Endodermal cell (in vitro differentiated cells): ENCODE measurements around the gene CCDC185. TPM values are rescaled to one million over a fixed set of nuclear protein-coding genes. Genes with fewer than 3 reads are reported as not detected.
A peak's percentile ranks its signal among the peaks of the same experiment; 100 is the strongest.

ENCODE experiments used
- DNase-seq: peaks from one replicate; pipeline ENCODE4 v3.0.0-alpha.2; 2017
- H3K27ac ChIP-seq: 2 replicates; pipeline ENCODE4 v1.5.1; 2013; ENCODE audit warnings: mild to moderate bottlenecking, low read depth, low read length, moderate library complexity
- H3K27me3 ChIP-seq: 2 replicates; pipeline ENCODE4 v1.6.1; 2013; ENCODE audit warnings: mild to moderate bottlenecking, low read length, moderate library complexity; ENCODE audit not compliant: insufficient read depth, control insufficient read depth, poor library complexity, severe bottlenecking
- H3K36me3 ChIP-seq: 2 replicates; pipeline ENCODE4 v1.7.0; 2013; ENCODE audit warnings: mild to moderate bottlenecking, low read length, moderate library complexity; ENCODE audit not compliant: control insufficient read depth, insufficient read depth
- H3K4me1 ChIP-seq: one replicate; pipeline ENCODE4 v1.7.0; 2013; ENCODE audit warnings: low read length; ENCODE audit not compliant: control insufficient read depth, insufficient read depth
- H3K4me3 ChIP-seq: 2 replicates; pipeline ENCODE4 v1.5.1; 2013; ENCODE audit warnings: mild to moderate bottlenecking, low read length, moderate library complexity
- H3K9ac ChIP-seq: 2 replicates; pipeline ENCODE4 v1.6.1; 2013; ENCODE audit warnings: mild to moderate bottlenecking, low read length, moderate library complexity; ENCODE audit not compliant: poor library complexity, severe bottlenecking; ENCODE audit errors: extremely low read depth
- H3K9me3 ChIP-seq: 2 replicates; pipeline ENCODE4 v1.6.1; 2013; ENCODE audit warnings: mild to moderate bottlenecking, low read length, moderate library complexity; ENCODE audit not compliant: control insufficient read depth
- H3K27ac Mint-ChIP-seq: 2 replicates; pipeline ENCODE4 v1.8.0; 2020; ENCODE audit warnings: mixed read lengths
- H3K27me3 Mint-ChIP-seq: 2 replicates; pipeline ENCODE4 v1.8.0; 2021; ENCODE audit warnings: mild to moderate bottlenecking, mixed read lengths; ENCODE audit not compliant: insufficient read depth
- H3K36me3 Mint-ChIP-seq: 2 replicates; pipeline ENCODE4 v1.8.0; 2020; ENCODE audit warnings: low read depth, mixed read lengths
- H3K4me1 Mint-ChIP-seq: 2 replicates; pipeline ENCODE4 v1.8.0; 2020; ENCODE audit warnings: mixed read lengths
- H3K4me3 Mint-ChIP-seq: 2 replicates; pipeline ENCODE4 v1.8.0; 2020; ENCODE audit warnings: mild to moderate bottlenecking, moderate library complexity, mixed read lengths
- H3K9me3 Mint-ChIP-seq: 2 replicates; pipeline ENCODE4 v1.8.0; 2020; ENCODE audit warnings: mild to moderate bottlenecking, mixed read lengths
- WGBS, 2 experiments: methylation state at CpG; one replicate each; pipeline versions ENCODE4 v1.1.5 to v1.1.7; 2013; ENCODE audit warnings: missing lambda C conversion rate in 2 of 2, mixed read lengths in 1 of 2; ENCODE audit not compliant: insufficient coverage in 1 of 2, insufficient read length in 1 of 2; 5-methylcytosine and 5-hydroxymethylcytosine counted together
- total RNA-seq, 2 donors: library from RNA; stranded (reverse); fragmentation: NEBNext Ultra II Directional in 1 of 2; extraction: Animal tissue kit (Norgen Biotek cat#: 25700) in 1 of 2; gene quantifications; 2 replicates in 1 of 2; 3 replicates in 1 of 2; pipeline ENCODE4 v1.2.1, GENCODE V29; 2021
- TF ChIP-seq, protein P1 (sequence below): fragments of 200-600 bp; sonication (generic); conservative IDR thresholded peaks from 2 replicates; pipeline ENCODE4 v1.5.0; 2021; ENCODE audit warnings: antibody characterized with exemption, mild to moderate bottlenecking

Gene CCDC185
- total RNA-seq, 2 donors from 2014 or later = not detected

- H3K9ac ChIP-seq = no peak overlapping the region
- TF ChIP-seq, protein P1, sequence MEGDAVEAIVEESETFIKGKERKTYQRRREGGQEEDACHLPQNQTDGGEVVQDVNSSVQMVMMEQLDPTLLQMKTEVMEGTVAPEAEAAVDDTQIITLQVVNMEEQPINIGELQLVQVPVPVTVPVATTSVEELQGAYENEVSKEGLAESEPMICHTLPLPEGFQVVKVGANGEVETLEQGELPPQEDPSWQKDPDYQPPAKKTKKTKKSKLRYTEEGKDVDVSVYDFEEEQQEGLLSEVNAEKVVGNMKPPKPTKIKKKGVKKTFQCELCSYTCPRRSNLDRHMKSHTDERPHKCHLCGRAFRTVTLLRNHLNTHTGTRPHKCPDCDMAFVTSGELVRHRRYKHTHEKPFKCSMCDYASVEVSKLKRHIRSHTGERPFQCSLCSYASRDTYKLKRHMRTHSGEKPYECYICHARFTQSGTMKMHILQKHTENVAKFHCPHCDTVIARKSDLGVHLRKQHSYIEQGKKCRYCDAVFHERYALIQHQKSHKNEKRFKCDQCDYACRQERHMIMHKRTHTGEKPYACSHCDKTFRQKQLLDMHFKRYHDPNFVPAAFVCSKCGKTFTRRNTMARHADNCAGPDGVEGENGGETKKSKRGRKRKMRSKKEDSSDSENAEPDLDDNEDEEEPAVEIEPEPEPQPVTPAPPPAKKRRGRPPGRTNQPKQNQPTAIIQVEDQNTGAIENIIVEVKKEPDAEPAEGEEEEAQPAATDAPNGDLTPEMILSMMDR = peak; percentile 56
- no peak overlapping the region for H3K27ac ChIP-seq
- Mint-ChIP-seq H3K27ac (no peak overlapping the region), H3K27me3 (peaks cover 58% of the 10 kb centered on the region), H3K36me3 (no peaks in the 10 kb centered on the region), H3K4me3 (no peak overlapping the region), H3K4me1 (peaks cover 25% of the 10 kb centered on the region), H3K9me3 (no peaks in the 10 kb centered on the region)
- 52 to 70% methylated on average over 2 to 3 of the region's 3 CpGs for WGBS, 2 experiments
- peak; percentile 62 for DNase-seq
- no peak overlapping the region for H3K4me3 ChIP-seq
- H3K36me3 ChIP-seq = no peaks in the 10 kb centered on the region
- H3K9me3 ChIP-seq = no peaks in the 10 kb centered on the region
- H3K27me3 ChIP-seq = peaks cover 51% of the 10 kb centered on the region
- peaks cover 3% of the 10 kb centered on the region for H3K4me1 ChIP-seq
Measured at GRCh38 chr1:223358826-223359225, 34.4 kb upstream of the CCDC185 start.

GRCh38 chr1:223363057-223363855, 30.0 kb upstream of the CCDC185 start:
- H3K27me3 ChIP-seq = peaks cover 60% of the 10 kb centered on the region
- Mint-ChIP-seq H3K4me3 (peak overlapping the region; percentile 71), H3K9me3 (peaks cover 2% of the 10 kb centered on the region), H3K27me3 (peaks cover 78% of the 10 kb centered on the region), H3K4me1 (peaks cover 17% of the 10 kb centered on the region), H3K36me3 (no peaks in the 10 kb centered on the region), H3K27ac (no peak overlapping the region)
- TF ChIP-seq, protein P1 = no peak
- H3K36me3 ChIP-seq = no peaks in the 10 kb centered on the region
- WGBS, 2 experiments = 0 to 1% methylated on average over 12 to 44 of the region's 44 CpGs
- H3K4me1 ChIP-seq = no peaks in the 10 kb centered on the region
- peak; percentile 80 for DNase-seq
- peak overlapping the region; percentile 30 for H3K9ac ChIP-seq
- H3K27ac ChIP-seq = no peak overlapping the region
- no peaks in the 10 kb centered on the region for H3K9me3 ChIP-seq
- H3K4me3 ChIP-seq = peak overlapping the region; percentile 89

DNA sequence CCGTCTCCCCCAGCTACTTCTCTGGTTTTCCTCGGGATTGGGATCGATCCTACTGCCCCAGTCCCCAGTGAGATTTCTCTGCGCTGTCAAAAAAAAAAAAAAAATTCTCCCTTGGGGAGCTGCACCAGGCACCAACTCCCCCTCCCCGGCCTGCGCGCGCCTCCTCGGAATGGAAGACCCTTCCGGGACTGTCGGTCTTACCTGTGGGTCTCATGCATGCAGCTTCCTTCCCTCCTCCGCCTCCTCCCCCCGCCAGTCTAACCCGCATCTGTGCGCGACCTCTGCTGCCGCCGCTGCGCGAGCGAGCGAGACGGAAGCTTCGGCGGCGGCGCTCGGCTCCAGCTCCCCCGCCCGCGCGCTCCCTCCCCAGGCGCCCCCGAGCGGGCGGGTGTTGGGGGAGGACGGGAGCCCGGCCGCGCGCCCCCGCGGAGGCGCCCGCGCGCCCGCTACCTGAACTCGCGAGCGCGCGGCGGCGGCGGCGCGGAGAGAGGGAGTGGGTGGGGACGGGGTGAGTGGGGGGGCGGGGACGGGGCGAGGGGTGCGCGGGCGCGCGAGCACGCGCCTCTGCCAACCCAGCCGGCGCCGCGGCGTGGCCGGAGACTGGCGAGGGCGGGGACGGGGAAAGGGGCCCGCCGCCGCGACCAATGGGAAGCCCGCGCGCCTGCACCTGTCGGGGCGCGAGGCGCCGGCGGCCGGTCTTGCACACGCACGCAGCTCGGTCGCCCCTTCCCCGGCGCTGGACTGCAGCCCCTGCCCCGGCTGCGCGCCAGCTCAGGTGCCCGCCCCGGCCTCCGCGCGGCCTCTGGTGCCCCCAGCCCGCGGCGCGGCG, 29.1 kb upstream of the CCDC185 start, which contains the start of gene SUSD4:
Gene SUSD4 (minus strand): TSS at position 321 of the 829 bp plus-strand sequence. CDS start 751 bp downstream, outside the sequence.
- peak within 1 kb of the TSS; percentile 30 for H3K9ac ChIP-seq
- Mint-ChIP-seq H3K36me3 (no peaks in the 10 kb centered on the region), H3K4me3 (peak within 1 kb of the TSS; percentile 71), H3K27ac (no peak within 1 kb of the TSS), H3K4me1 (peaks cover 17% of the 10 kb centered on the region), H3K9me3 (peaks cover 2% of the 10 kb centered on the region), H3K27me3 (peaks cover 79% of the 10 kb centered on the region)
- H3K4me1 ChIP-seq = no peaks in the 10 kb centered on the region
- TF ChIP-seq, protein P1 = no peak
- H3K9me3 ChIP-seq = no peaks in the 10 kb centered on the region
- no peaks in the 10 kb centered on the region for H3K36me3 ChIP-seq
- peak within 1 kb of the TSS; percentile 89 for H3K4me3 ChIP-seq
- 0% methylated on average over 15 to 88 of the region's 111 CpGs for WGBS, 2 experiments
- peak; percentile 87 for DNase-seq
- H3K27me3 ChIP-seq = peaks cover 57% of the 10 kb centered on the region
- no peak within 1 kb of the TSS for H3K27ac ChIP-seq
